BJ (cell line): ENCODE results near the gene NCAPD2. TPM values are rescaled to one million over a fixed set of nuclear protein-coding genes. Genes with fewer than 3 reads are reported as not detected.

Source experiments
- CTCF ChIA-PET: fragments of 350-600 bp; formaldehyde crosslinking; extraction: SDS; loops from one replicate; lab custom pipeline; 2021; ENCODE audit warnings: antibody characterized with exemption, inconsistent platforms; lab: Yijun Ruan, JAX
- POLR2A ChIA-PET: fragments of 300-600 bp; sonication (Branson Sonifier 250); formaldehyde crosslinking; extraction: SDS; loops from one replicate; lab custom pipeline; 2021; ENCODE audit warnings: antibody characterized with exemption; lab: Charles Lee
- DNase-seq: peaks from one replicate; pipeline ENCODE4 v3.0.0-alpha.2; 2011; ENCODE audit warnings: low read depth
- H3K27me3 ChIP-seq: 2 replicates; pipeline ENCODE4 v1.6.0; 2011; ENCODE audit warnings: low read length; ENCODE audit not compliant: control insufficient read depth, insufficient read depth
- H3K36me3 ChIP-seq: 2 replicates; pipeline ENCODE4 v1.5.1; 2011; ENCODE audit warnings: low read length; ENCODE audit not compliant: control insufficient read depth, insufficient read depth
- H3K4me3 ChIP-seq: 2 replicates; pipeline ENCODE4 v1.5.1; 2011; ENCODE audit warnings: low read depth, mild to moderate bottlenecking, control low read depth, low read length
- CTCF ChIP-seq: IDR thresholded peaks from 2 replicates; pipeline ENCODE4 v1.5.1; 2011; ENCODE audit warnings: low read depth, mild to moderate bottlenecking, control low read depth, inconsistent platforms, low read length, moderate library complexity; ENCODE audit not compliant: insufficient read depth
- polyA plus RNA-seq: library from polyadenylated mRNA; depleted of rRNA; stranded (reverse); fragments of >200 nt; gene quantifications from 2 replicates; pipeline ENCODE4 v1.2.3, GENCODE V29; 2011

Gene NCAPD2
- polyA plus RNA-seq, 1 experiment = 65.6 TPM

- CTCF ChIA-PET = interaction anchor here (0.6 kb wide), 1 partner anchor 317 kb away, joined by 3 read pairs; no protein-coding TSS in a partner anchor
- no peaks in the 10 kb centered on the region for H3K27me3 ChIP-seq
- POLR2A ChIA-PET = no interaction called here
- no peak for DNase-seq
- peaks cover 5% of the 10 kb centered on the region for H3K36me3 ChIP-seq
- no peak for TF ChIP-seq CTCF
- no peak overlapping the region for H3K4me3 ChIP-seq
Observed at GRCh38 chr12:6507102-6507998, 13.4 kb downstream of the NCAPD2 start.

- no peak for TF ChIP-seq CTCF
- no peak for DNase-seq
- Histone ChIP-seq H3K36me3 (peaks cover 7% of the 10 kb centered on the region), H3K4me3 (no peak overlapping the region), H3K27me3 (no peaks in the 10 kb centered on the region)
- ChIA-PET POLR2A (no interaction called here), CTCF (no interaction called here)
Observed at GRCh38 chr12:6508087-6508486, 14.2 kb downstream of the NCAPD2 start.

- POLR2A ChIA-PET = no interaction called here
- Histone ChIP-seq H3K36me3 (peaks cover 30% of the 10 kb centered on the region), H3K27me3 (no peaks in the 10 kb centered on the region), H3K4me3 (no peak overlapping the region)
- TF ChIP-seq CTCF = no peak
- no peak for DNase-seq
- CTCF ChIA-PET = no interaction called here
Observed at GRCh38 chr12:6520186-6520585, 26.3 kb downstream of the NCAPD2 start.

GRCh38 chr12:6522193-6522592, 28.3 kb downstream of the NCAPD2 start:
- CTCF ChIA-PET = no interaction called here
- Histone ChIP-seq H3K4me3 (no peak overlapping the region), H3K36me3 (peaks cover 43% of the 10 kb centered on the region), H3K27me3 (no peaks in the 10 kb centered on the region)
- POLR2A ChIA-PET = no interaction called here
- no peak for DNase-seq
- TF ChIP-seq CTCF = no peak

GRCh38 chr12:6523708-6524107, 29.8 kb downstream of the NCAPD2 start:
- peaks cover 46% of the 10 kb centered on the region for H3K36me3 ChIP-seq
- no peak for DNase-seq
- POLR2A ChIA-PET = no interaction called here
- CTCF ChIA-PET = interaction anchor here (0.6 to 0.8 kb wide), 2 partner anchors 9 to 34 kb away, joined by 3 to 4 read pairs; no protein-coding TSS in a partner anchor
- H3K27me3 ChIP-seq = no peaks in the 10 kb centered on the region
- no peak for TF ChIP-seq CTCF
- H3K4me3 ChIP-seq = no peak overlapping the region
